Body of pancreas (tissue), 4 donors: ENCODE data around the gene ZNF628.

Experiments
- POLR2A ChIP-seq, 3 donors: fragments of 450-650 bp; IDR thresholded peaks; one replicate each; pipeline ENCODE4 v1.6.1; 2016; ENCODE audit warnings: antibody characterized with exemption in 3 of 3, mild to moderate bottlenecking in 2 of 3
- TF ChIP-seq, protein P1 (sequence below), 7 experiments: fragments of 450-650 bp in 4 of 7; fragments of 200-600 bp in 3 of 7; sonication (generic) in 3 of 7; IDR thresholded peaks; one replicate each; pipeline ENCODE4 v1.5.1; 2016 to 2019; ENCODE audit warnings: antibody characterized with exemption in 7 of 7

DNA sequence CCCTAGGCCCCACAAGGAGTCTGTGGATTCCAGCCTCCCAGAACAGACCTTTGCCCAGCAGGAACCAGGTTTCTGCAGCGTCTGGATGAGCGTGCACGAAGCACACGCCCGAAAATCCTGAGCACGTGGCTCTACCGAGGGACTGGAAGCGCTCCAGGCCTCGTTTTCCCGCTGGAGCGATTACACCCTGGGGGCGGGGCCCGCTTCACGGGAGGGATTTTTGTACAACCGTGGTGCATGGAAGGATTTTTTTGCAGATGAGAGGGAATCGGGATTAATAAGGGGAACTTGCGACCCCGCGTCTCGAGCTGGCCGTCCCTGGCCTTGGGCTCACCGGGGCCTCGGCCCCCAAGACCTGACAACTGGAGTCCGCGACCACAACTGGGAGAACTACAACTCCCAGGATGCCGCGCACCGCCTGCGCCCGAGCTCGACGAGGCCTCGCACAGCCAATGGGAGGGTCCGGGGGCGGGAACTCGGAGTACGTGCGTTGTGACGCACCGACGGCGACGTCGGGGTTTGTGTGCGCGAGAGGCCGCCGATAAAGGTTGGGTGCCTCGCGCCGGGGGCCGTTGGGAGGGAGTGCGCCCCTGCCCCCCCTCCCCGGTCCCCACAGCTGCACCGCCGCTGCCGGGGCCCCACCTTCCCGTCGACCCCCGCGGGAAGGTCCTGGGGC is at the start of gene ZNF628:
- TF ChIP-seq POLR2A (IDR thresholded peaks at IDR 0.05) = peak; percentile 77 to 91 (median 78)
- TF ChIP-seq, protein P1, sequence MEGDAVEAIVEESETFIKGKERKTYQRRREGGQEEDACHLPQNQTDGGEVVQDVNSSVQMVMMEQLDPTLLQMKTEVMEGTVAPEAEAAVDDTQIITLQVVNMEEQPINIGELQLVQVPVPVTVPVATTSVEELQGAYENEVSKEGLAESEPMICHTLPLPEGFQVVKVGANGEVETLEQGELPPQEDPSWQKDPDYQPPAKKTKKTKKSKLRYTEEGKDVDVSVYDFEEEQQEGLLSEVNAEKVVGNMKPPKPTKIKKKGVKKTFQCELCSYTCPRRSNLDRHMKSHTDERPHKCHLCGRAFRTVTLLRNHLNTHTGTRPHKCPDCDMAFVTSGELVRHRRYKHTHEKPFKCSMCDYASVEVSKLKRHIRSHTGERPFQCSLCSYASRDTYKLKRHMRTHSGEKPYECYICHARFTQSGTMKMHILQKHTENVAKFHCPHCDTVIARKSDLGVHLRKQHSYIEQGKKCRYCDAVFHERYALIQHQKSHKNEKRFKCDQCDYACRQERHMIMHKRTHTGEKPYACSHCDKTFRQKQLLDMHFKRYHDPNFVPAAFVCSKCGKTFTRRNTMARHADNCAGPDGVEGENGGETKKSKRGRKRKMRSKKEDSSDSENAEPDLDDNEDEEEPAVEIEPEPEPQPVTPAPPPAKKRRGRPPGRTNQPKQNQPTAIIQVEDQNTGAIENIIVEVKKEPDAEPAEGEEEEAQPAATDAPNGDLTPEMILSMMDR (IDR thresholded peaks at IDR 0.05) = no peak
